KMS-11 (cell line): ENCODE data around the gene CSF2RB.

Experiments
- H2AFZ ChIP-seq: fragments of 200-600 bp; sonication (generic); 2 replicates; pipeline ENCODE4 v1.6.1; 2016; ENCODE audit warnings: antibody characterized with exemption, mixed run types, low read depth
- H3K27ac ChIP-seq: fragments of 200-600 bp; sonication (generic); 2 replicates; pipeline ENCODE4 v1.6.1; 2016; ENCODE audit warnings: mild to moderate bottlenecking, mixed run types
- H3K27me3 ChIP-seq: fragments of 200-600 bp; sonication (generic); 2 replicates; pipeline ENCODE4 v1.6.1; 2017; ENCODE audit warnings: mild to moderate bottlenecking, low read depth, mixed run types, moderate library complexity; ENCODE audit not compliant: insufficient read depth
- H3K36me3 ChIP-seq: fragments of 200-600 bp; sonication (generic); 2 replicates; pipeline ENCODE4 v1.6.1; 2017; ENCODE audit warnings: mild to moderate bottlenecking, mixed run types; ENCODE audit not compliant: insufficient read depth
- H3K4me1 ChIP-seq: fragments of 200-600 bp; sonication (generic); 2 replicates; pipeline ENCODE4 v1.6.1; 2016; ENCODE audit warnings: mild to moderate bottlenecking, low read depth, mixed run types; ENCODE audit not compliant: poor library complexity, severe bottlenecking
- H3K4me2 ChIP-seq: fragments of 200-600 bp; sonication (generic); 2 replicates; pipeline ENCODE4 v1.7.0; 2016; ENCODE audit warnings: mild to moderate bottlenecking, mixed run types
- H3K4me3 ChIP-seq: fragments of 200-600 bp; sonication (generic); IDR thresholded peaks from 2 replicates; pipeline ENCODE4 v1.6.1; 2017; ENCODE audit warnings: low read depth, low read length, mixed read lengths; ENCODE audit not compliant: insufficient read depth
- H3K79me2 ChIP-seq: fragments of 200-600 bp; sonication (generic); 2 replicates; pipeline ENCODE4 v1.6.1; 2016; ENCODE audit warnings: low read depth, mixed run types; ENCODE audit not compliant: insufficient read depth
- H3K9ac ChIP-seq: fragments of 200-600 bp; sonication (generic); 2 replicates; pipeline ENCODE4 v1.6.1; 2016; ENCODE audit warnings: mild to moderate bottlenecking, mixed run types
- H4K20me1 ChIP-seq: fragments of 200-600 bp; sonication (generic); 2 replicates; pipeline ENCODE4 v1.6.1; 2016; ENCODE audit warnings: mild to moderate bottlenecking, mixed run types; ENCODE audit not compliant: insufficient read depth
- CTCF ChIP-seq: fragments of 200-600 bp; sonication (generic); conservative IDR thresholded peaks from 2 replicates; pipeline ENCODE4 v1.6.1; 2017; ENCODE audit warnings: low read depth, mild to moderate bottlenecking, antibody characterized with exemption, low read length, moderate library complexity, mixed read lengths

CSF2RB gene

GRCh38 chr22:36925388-36926290, 12.2 kb downstream of the CSF2RB start:
- no peaks in the 10 kb centered on the region for H3K79me2 ChIP-seq
- no peak overlapping the region for H3K9ac ChIP-seq
- peaks cover 16% of the 10 kb centered on the region for H3K4me1 ChIP-seq
- no peak overlapping the region for H3K27ac ChIP-seq
- no peak overlapping the region for H2AFZ ChIP-seq
- no peak overlapping the region for H3K4me2 ChIP-seq
- H3K4me3 ChIP-seq, result no peak overlapping the region
- no peaks in the 10 kb centered on the region for H4K20me1 ChIP-seq
- no peak for TF ChIP-seq CTCF
- no peaks in the 10 kb centered on the region for H3K36me3 ChIP-seq
- H3K27me3 ChIP-seq, result peaks cover 17% of the 10 kb centered on the region; the same call in 1 of the 2 replicates

- Histone ChIP-seq H3K4me3 (no peak overlapping the region), H3K79me2 (no peaks in the 10 kb centered on the region), H3K27me3 (peaks cover 17% of the 10 kb centered on the region; the same call in 1 of the 2 replicates), H2AFZ (no peak overlapping the region), H3K27ac (no peak overlapping the region), H3K4me1 (peaks cover 19% of the 10 kb centered on the region), H3K9ac (no peak overlapping the region), H3K36me3 (no peaks in the 10 kb centered on the region), H3K4me2 (no peak overlapping the region), H4K20me1 (no peaks in the 10 kb centered on the region)
- no peak for TF ChIP-seq CTCF
Observed at GRCh38 chr22:36926309-36926708, 12.9 kb downstream of the CSF2RB start.

GRCh38 chr22:36926721-36927435, 13.4 kb downstream of the CSF2RB start:
- H3K79me2 ChIP-seq, result no peaks in the 10 kb centered on the region
- H2AFZ ChIP-seq, result no peak overlapping the region
- peaks cover 19% of the 10 kb centered on the region for H3K4me1 ChIP-seq
- no peaks in the 10 kb centered on the region for H3K36me3 ChIP-seq
- H4K20me1 ChIP-seq, result no peaks in the 10 kb centered on the region
- H3K4me3 ChIP-seq, result no peak overlapping the region
- no peak overlapping the region for H3K4me2 ChIP-seq
- peaks cover 17% of the 10 kb centered on the region; the same call in 1 of the 2 replicates for H3K27me3 ChIP-seq
- H3K9ac ChIP-seq, result no peak overlapping the region
- TF ChIP-seq CTCF, result no peak
- H3K27ac ChIP-seq, result no peak overlapping the region

- no peaks in the 10 kb centered on the region for H3K79me2 ChIP-seq
- H4K20me1 ChIP-seq, result no peaks in the 10 kb centered on the region
- H3K4me2 ChIP-seq, result no peak overlapping the region
- peaks cover 17% of the 10 kb centered on the region; the same call in 1 of the 2 replicates for H3K27me3 ChIP-seq
- peaks cover 19% of the 10 kb centered on the region for H3K4me1 ChIP-seq
- no peak overlapping the region for H2AFZ ChIP-seq
- no peak overlapping the region for H3K4me3 ChIP-seq
- H3K9ac ChIP-seq, result no peak overlapping the region
- H3K27ac ChIP-seq, result no peak overlapping the region
- TF ChIP-seq CTCF, result no peak
- no peaks in the 10 kb centered on the region for H3K36me3 ChIP-seq
Observed at GRCh38 chr22:36927671-36928070, 14.2 kb downstream of the CSF2RB start.
